SK-N-SH (cell line): ENCODE data around the gene RHOG.

Experiments used
- EP300 ChIP-seq, 2 experiments: IDR thresholded peaks; 2 replicates each; pipeline versions ENCODE4 v1.4.0 to v1.6.1; 2012; ENCODE audit warnings: borderline replicate concordance in 1 of 2, low read depth in 1 of 2, low read length in 1 of 2
- EZH2phosphoT487 ChIP-seq: fragments of 200-600 bp; sonication (generic); IDR thresholded peaks from 2 replicates; pipeline ENCODE4 v1.6.1; 2017; ENCODE audit warnings: low read depth, mixed run types, mild to moderate bottlenecking, antibody characterized with exemption, moderate library complexity, borderline replicate concordance
- NFIC ChIP-seq: IDR thresholded peaks from 2 replicates; pipeline ENCODE4 v1.4.0; 2012; ENCODE audit warnings: borderline replicate concordance
- POLR2AphosphoS5 ChIP-seq: IDR thresholded peaks from 2 replicates; pipeline ENCODE4 v1.6.1; 2012; ENCODE audit warnings: low read depth, low read length
- RAD21 ChIP-seq: IDR thresholded peaks from 2 replicates; pipeline ENCODE4 v1.6.1; 2012; ENCODE audit warnings: mild to moderate bottlenecking, low read length
- TAF1 ChIP-seq: IDR thresholded peaks from 2 replicates; pipeline ENCODE4 v1.6.1; 2012; ENCODE audit warnings: low read depth, mild to moderate bottlenecking, low read length, moderate library complexity, borderline replicate concordance
- TEAD4 ChIP-seq: IDR thresholded peaks from 2 replicates; pipeline ENCODE4 v1.4.0; 2012; ENCODE audit warnings: mild to moderate bottlenecking, borderline replicate concordance; ENCODE audit not compliant: insufficient read depth
- TF ChIP-seq, protein P1 (sequence below): fragments of 200-600 bp; sonication (generic); IDR thresholded peaks from 2 replicates; pipeline ENCODE4 v1.6.1; 2017; ENCODE audit warnings: antibody characterized with exemption, mild to moderate bottlenecking, moderate library complexity
- TF ChIP-seq, protein P2 (sequence below): IDR thresholded peaks from 2 replicates; pipeline ENCODE4; 2012
- TF ChIP-seq, protein P3 (sequence below): IDR thresholded peaks from 2 replicates; pipeline ENCODE4 v1.6.1; 2012; ENCODE audit warnings: mild to moderate bottlenecking, low read depth, low read length, moderate library complexity
- TF ChIP-seq, protein P4 (sequence below): IDR thresholded peaks from 2 replicates; pipeline ENCODE4 v1.4.0; 2012; ENCODE audit warnings: low read depth, borderline replicate concordance

DNA sequence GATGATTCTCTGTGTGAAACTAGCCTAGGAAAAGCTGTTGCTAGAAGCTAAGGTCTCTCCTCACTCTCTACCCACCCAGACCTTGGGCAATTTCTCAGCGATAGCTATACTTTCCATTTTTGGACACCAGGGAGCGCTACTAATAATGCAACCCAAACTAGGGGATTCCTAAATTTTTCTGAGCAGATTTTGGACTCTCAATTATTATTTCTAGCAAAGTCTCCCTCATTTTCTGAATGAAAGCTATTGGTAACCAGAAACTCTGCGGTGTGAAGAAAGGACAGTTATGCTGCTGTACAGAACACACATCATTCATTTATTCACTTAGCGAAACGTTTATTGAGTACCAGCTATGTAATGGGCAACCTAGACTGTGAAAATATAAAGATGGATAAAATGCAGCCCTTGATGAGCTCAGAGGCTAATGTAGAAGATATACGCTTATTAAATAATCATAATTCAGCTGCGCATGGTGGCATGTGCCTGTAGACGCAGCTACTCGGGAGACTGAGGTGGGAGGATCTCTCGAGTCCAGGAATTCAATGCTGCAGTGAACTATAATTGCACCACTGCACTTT lies 8.6 kb upstream of the RHOG start:
- TF ChIP-seq, protein P1, sequence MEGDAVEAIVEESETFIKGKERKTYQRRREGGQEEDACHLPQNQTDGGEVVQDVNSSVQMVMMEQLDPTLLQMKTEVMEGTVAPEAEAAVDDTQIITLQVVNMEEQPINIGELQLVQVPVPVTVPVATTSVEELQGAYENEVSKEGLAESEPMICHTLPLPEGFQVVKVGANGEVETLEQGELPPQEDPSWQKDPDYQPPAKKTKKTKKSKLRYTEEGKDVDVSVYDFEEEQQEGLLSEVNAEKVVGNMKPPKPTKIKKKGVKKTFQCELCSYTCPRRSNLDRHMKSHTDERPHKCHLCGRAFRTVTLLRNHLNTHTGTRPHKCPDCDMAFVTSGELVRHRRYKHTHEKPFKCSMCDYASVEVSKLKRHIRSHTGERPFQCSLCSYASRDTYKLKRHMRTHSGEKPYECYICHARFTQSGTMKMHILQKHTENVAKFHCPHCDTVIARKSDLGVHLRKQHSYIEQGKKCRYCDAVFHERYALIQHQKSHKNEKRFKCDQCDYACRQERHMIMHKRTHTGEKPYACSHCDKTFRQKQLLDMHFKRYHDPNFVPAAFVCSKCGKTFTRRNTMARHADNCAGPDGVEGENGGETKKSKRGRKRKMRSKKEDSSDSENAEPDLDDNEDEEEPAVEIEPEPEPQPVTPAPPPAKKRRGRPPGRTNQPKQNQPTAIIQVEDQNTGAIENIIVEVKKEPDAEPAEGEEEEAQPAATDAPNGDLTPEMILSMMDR, result peak; percentile 80
- TF ChIP-seq EZH2phosphoT487 (no peak), RAD21 (peak; percentile 69), POLR2AphosphoS5 (no peak), TEAD4 (no peak), TAF1 (no peak), EP300 (IDR thresholded peaks at IDR 0.05; ENCODE audit: borderline replicate concordance in 1 of 2, low read depth in 1 of 2, low read length in 1 of 2) (no peak), NFIC (no peak)
- TF ChIP-seq, protein P2, sequence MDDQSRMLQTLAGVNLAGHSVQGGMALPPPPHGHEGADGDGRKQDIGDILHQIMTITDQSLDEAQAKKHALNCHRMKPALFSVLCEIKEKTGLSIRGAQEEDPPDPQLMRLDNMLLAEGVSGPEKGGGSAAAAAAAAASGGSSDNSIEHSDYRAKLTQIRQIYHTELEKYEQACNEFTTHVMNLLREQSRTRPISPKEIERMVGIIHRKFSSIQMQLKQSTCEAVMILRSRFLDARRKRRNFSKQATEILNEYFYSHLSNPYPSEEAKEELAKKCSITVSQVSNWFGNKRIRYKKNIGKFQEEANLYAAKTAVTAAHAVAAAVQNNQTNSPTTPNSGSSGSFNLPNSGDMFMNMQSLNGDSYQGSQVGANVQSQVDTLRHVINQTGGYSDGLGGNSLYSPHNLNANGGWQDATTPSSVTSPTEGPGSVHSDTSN, result no peak
- TF ChIP-seq, protein P3, sequence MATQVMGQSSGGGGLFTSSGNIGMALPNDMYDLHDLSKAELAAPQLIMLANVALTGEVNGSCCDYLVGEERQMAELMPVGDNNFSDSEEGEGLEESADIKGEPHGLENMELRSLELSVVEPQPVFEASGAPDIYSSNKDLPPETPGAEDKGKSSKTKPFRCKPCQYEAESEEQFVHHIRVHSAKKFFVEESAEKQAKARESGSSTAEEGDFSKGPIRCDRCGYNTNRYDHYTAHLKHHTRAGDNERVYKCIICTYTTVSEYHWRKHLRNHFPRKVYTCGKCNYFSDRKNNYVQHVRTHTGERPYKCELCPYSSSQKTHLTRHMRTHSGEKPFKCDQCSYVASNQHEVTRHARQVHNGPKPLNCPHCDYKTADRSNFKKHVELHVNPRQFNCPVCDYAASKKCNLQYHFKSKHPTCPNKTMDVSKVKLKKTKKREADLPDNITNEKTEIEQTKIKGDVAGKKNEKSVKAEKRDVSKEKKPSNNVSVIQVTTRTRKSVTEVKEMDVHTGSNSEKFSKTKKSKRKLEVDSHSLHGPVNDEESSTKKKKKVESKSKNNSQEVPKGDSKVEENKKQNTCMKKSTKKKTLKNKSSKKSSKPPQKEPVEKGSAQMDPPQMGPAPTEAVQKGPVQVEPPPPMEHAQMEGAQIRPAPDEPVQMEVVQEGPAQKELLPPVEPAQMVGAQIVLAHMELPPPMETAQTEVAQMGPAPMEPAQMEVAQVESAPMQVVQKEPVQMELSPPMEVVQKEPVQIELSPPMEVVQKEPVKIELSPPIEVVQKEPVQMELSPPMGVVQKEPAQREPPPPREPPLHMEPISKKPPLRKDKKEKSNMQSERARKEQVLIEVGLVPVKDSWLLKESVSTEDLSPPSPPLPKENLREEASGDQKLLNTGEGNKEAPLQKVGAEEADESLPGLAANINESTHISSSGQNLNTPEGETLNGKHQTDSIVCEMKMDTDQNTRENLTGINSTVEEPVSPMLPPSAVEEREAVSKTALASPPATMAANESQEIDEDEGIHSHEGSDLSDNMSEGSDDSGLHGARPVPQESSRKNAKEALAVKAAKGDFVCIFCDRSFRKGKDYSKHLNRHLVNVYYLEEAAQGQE, result no peak
- TF ChIP-seq, protein P4, sequence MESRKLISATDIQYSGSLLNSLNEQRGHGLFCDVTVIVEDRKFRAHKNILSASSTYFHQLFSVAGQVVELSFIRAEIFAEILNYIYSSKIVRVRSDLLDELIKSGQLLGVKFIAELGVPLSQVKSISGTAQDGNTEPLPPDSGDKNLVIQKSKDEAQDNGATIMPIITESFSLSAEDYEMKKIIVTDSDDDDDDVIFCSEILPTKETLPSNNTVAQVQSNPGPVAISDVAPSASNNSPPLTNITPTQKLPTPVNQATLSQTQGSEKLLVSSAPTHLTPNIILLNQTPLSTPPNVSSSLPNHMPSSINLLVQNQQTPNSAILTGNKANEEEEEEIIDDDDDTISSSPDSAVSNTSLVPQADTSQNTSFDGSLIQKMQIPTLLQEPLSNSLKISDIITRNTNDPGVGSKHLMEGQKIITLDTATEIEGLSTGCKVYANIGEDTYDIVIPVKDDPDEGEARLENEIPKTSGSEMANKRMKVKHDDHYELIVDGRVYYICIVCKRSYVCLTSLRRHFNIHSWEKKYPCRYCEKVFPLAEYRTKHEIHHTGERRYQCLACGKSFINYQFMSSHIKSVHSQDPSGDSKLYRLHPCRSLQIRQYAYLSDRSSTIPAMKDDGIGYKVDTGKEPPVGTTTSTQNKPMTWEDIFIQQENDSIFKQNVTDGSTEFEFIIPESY, result no peak
